ENCODE data around the gene LRP1B. TPM values are rescaled to one million over a fixed set of nuclear protein-coding genes. Genes with fewer than 3 reads are reported as not detected.

Gene LRP1B
- polyA plus RNA-seq, 1 of the 3 experiments (the other 2 are of a cell fraction), result 0.28 TPM

GRCh38 chr2:140910683-140911082, 1220.1 kb downstream of the LRP1B start:
- no peak overlapping the region for H3K9ac ChIP-seq
- H3K4me3 ChIP-seq (ENCODE audit: low read depth in 2 of 2, low read length in 1 of 2), result no peak overlapping the region
- H3K4me2 ChIP-seq, result no peak overlapping the region
- no peak overlapping the region for H2AFZ ChIP-seq (ENCODE audit: low read depth)
- no peaks in the 10 kb centered on the region for H3K4me1 ChIP-seq (ENCODE audit: control insufficient read depth in 1 of 2, insufficient read depth in 2 of 2, low read depth in 1 of 2, low read length in 1 of 2)
- no peaks in the 10 kb centered on the region for H3K79me2 ChIP-seq (ENCODE audit: insufficient read depth)
- H3K9me2 ChIP-seq, result no peaks in the 10 kb centered on the region
- H4K20me1 ChIP-seq (ENCODE audit: insufficient read depth), result no peaks in the 10 kb centered on the region
- CTCF ChIA-PET, result no interaction called here
- no peaks in the 10 kb centered on the region; the same call in 1 of the 2 replicates for H3K9me3 ChIP-seq
- H3K27ac ChIP-seq (ENCODE audit: low read depth in 2 of 2, low read length in 1 of 2), result no peak overlapping the region
- DNase-seq, result no peak
- TF ChIP-seq TAF1 (IDR thresholded peaks at IDR 0.05; ENCODE audit: borderline replicate concordance, low read depth, low read length), result no peak
- TF ChIP-seq EZH2phosphoT487 (IDR thresholded peaks at IDR 0.05; ENCODE audit: borderline replicate concordance, low read depth), result no peak
- no peak for TF ChIP-seq MEF2A (IDR thresholded peaks at IDR 0.05; ENCODE audit: borderline replicate concordance, low read depth)
- TF ChIP-seq USF2 (IDR thresholded peaks at IDR 0.05; ENCODE audit: borderline replicate concordance, low read depth, low read length), result no peak
- TF ChIP-seq EP300 (IDR thresholded peaks at IDR 0.05; ENCODE audit: borderline replicate concordance in 1 of 2, low read depth in 1 of 2, low read length in 1 of 2), result no peak
- TF ChIP-seq SMC3 (IDR thresholded peaks at IDR 0.05; ENCODE audit: low read depth, low read length), result no peak
- no peak for TF ChIP-seq NRF1 (IDR thresholded peaks at IDR 0.05; ENCODE audit: low read depth, low read length)
- no peak for TF ChIP-seq NFIC (IDR thresholded peaks at IDR 0.05; ENCODE audit: borderline replicate concordance)
- no peak for TF ChIP-seq RXRA (IDR thresholded peaks at IDR 0.05; ENCODE audit: borderline replicate concordance, low read depth)
- TF ChIP-seq GABPA (IDR thresholded peaks at IDR 0.05; ENCODE audit: low read depth), result no peak
- TF ChIP-seq GATA2 (CRISPR knock-in tag; IDR thresholded peaks at IDR 0.05), result no peak
- TF ChIP-seq, protein P1, sequence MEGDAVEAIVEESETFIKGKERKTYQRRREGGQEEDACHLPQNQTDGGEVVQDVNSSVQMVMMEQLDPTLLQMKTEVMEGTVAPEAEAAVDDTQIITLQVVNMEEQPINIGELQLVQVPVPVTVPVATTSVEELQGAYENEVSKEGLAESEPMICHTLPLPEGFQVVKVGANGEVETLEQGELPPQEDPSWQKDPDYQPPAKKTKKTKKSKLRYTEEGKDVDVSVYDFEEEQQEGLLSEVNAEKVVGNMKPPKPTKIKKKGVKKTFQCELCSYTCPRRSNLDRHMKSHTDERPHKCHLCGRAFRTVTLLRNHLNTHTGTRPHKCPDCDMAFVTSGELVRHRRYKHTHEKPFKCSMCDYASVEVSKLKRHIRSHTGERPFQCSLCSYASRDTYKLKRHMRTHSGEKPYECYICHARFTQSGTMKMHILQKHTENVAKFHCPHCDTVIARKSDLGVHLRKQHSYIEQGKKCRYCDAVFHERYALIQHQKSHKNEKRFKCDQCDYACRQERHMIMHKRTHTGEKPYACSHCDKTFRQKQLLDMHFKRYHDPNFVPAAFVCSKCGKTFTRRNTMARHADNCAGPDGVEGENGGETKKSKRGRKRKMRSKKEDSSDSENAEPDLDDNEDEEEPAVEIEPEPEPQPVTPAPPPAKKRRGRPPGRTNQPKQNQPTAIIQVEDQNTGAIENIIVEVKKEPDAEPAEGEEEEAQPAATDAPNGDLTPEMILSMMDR (IDR thresholded peaks at IDR 0.05), result no peak
- no peaks in the 10 kb centered on the region for H3F3A ChIP-seq (replicated peaks; ENCODE audit: insufficient read depth)
- no peaks in the 10 kb centered on the region for H3K27me3 ChIP-seq (ENCODE audit: insufficient read depth)
- no peaks in the 10 kb centered on the region for H3K36me3 ChIP-seq (replicated peaks in 1 of 2; ENCODE audit: control insufficient read depth in 1 of 2, insufficient read depth in 2 of 2, low read length in 1 of 2)
- POLR2A ChIA-PET, result no interaction called here

DNA sequence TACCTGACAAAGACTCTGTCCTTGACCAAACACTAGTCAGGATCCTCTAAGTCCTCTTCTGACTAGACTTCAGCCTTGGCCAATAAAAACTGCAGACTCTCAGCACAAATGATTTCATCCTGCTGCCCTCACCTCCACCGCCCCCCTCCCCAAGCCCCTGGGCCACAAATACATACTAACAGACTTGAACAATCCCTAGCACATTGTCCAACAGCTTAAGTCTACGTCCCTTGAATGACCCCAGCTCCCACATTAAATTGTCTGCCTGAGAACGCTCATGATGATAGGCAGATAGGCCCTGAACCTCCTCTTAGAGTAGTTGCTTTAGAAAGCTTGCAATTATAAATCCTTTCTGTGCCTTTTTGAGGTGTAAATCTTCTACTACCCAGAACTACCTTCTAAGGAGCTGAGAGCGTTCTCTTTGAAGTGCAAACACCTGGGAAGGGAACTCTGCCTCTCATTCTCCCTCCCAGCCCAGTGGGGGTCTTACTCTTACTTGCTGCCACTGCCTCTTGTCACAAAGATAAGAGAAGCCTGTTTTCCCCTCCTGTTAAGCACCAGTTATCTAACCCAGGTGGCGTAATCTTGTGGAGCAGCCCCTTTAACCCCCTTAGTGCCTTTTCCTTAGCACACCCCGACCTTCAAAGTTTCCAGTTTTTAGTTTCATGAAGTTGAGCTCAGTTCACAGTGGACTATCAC, 1225.6 kb downstream of the LRP1B start:
- Histone ChIP-seq H3K9me3 (no peaks in the 10 kb centered on the region), H3K27me3 (ENCODE audit: insufficient read depth) (no peaks in the 10 kb centered on the region), H3K9me2 (no peaks in the 10 kb centered on the region), H3K4me3 (ENCODE audit: low read depth in 2 of 2, low read length in 1 of 2) (no peak overlapping the region), H3K4me2 (no peak overlapping the region), H3F3A (replicated peaks; ENCODE audit: insufficient read depth) (no peaks in the 10 kb centered on the region), H4K20me1 (ENCODE audit: insufficient read depth) (no peaks in the 10 kb centered on the region), H2AFZ (ENCODE audit: low read depth) (no peak overlapping the region), H3K27ac (ENCODE audit: low read depth in 2 of 2, low read length in 1 of 2) (no peak overlapping the region), H3K9ac (no peak overlapping the region), H3K79me2 (ENCODE audit: insufficient read depth) (no peaks in the 10 kb centered on the region), H3K4me1 (ENCODE audit: control insufficient read depth in 1 of 2, insufficient read depth in 2 of 2, low read depth in 1 of 2, low read length in 1 of 2) (no peaks in the 10 kb centered on the region; a peak in 1 of 4 replicates), H3K36me3 (replicated peaks in 1 of 2; ENCODE audit: control insufficient read depth in 1 of 2, insufficient read depth in 2 of 2, low read length in 1 of 2) (no peaks in the 10 kb centered on the region)
- POLR2A ChIA-PET, result no interaction called here
- CTCF ChIA-PET, result no interaction called here
- TF ChIP-seq EZH2phosphoT487 (IDR thresholded peaks at IDR 0.05; ENCODE audit: borderline replicate concordance, low read depth) (no peak), MEF2A (IDR thresholded peaks at IDR 0.05; ENCODE audit: borderline replicate concordance, low read depth) (no peak), EP300 (IDR thresholded peaks at IDR 0.05; ENCODE audit: borderline replicate concordance in 1 of 2, low read depth in 1 of 2, low read length in 1 of 2) (no peak), NRF1 (IDR thresholded peaks at IDR 0.05; ENCODE audit: low read depth, low read length) (no peak), CHD2 (IDR thresholded peaks at IDR 0.05; ENCODE audit: low read length, partially characterized antibody) (no peak), JUND (IDR thresholded peaks at IDR 0.05) (no peak)
- TF ChIP-seq, protein P2, sequence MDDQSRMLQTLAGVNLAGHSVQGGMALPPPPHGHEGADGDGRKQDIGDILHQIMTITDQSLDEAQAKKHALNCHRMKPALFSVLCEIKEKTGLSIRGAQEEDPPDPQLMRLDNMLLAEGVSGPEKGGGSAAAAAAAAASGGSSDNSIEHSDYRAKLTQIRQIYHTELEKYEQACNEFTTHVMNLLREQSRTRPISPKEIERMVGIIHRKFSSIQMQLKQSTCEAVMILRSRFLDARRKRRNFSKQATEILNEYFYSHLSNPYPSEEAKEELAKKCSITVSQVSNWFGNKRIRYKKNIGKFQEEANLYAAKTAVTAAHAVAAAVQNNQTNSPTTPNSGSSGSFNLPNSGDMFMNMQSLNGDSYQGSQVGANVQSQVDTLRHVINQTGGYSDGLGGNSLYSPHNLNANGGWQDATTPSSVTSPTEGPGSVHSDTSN (IDR thresholded peaks at IDR 0.05), result no peak
- 78% methylated on average over 6 of the region's 6 CpGs for WGBS (ENCODE audit: low lambda C conversion rate)
- no peak for DNase-seq
